ENCODE measurements around the gene SLC22A4.

SLC22A4 gene

GRCh38 chr5:132293992-132294727 lies at the start of gene SLC22A4:
TSS of gene SLC22A4 (plus strand) at chr5:132294394. CDS start at chr5:132294617, 223 bp downstream.
- DNase-seq, result peak; percentile 90

- no peak for DNase-seq
Measured at GRCh38 chr5:132245593-132245992, 48.6 kb upstream of the SLC22A4 start.

- DNase-seq, result no peak
Measured at GRCh38 chr5:132246806-132247205, 47.4 kb upstream of the SLC22A4 start.

GRCh38 chr5:132250547-132250946 lies 43.6 kb upstream of the SLC22A4 start:
- no peak for DNase-seq

- no peak for DNase-seq
Measured at GRCh38 chr5:132251220-132251725, 42.9 kb upstream of the SLC22A4 start.

- DNase-seq, result no peak
Measured at GRCh38 chr5:132253008-132253441, 41.2 kb upstream of the SLC22A4 start.

- no peak for DNase-seq
Measured at GRCh38 chr5:132253452-132254320, 40.5 kb upstream of the SLC22A4 start.

- no peak for DNase-seq
Measured at GRCh38 chr5:132254321-132254977, 39.7 kb upstream of the SLC22A4 start.

- no peak for DNase-seq
Measured at GRCh38 chr5:132256086-132256782, 38.0 kb upstream of the SLC22A4 start.

GRCh38 chr5:132256783-132257130 lies 37.4 kb upstream of the SLC22A4 start:
- DNase-seq, result no peak

- DNase-seq, result no peak
Measured at GRCh38 chr5:132257131-132258101, 36.8 kb upstream of the SLC22A4 start, which contains the start of gene PDLIM4. TSS of gene PDLIM4 (plus strand) at chr5:132257696. CDS start at chr5:132257735, 39 bp downstream.

GRCh38 chr5:132258102-132259068 lies 35.8 kb upstream of the SLC22A4 start:
- no peak for DNase-seq

GRCh38 chr5:132259069-132259851 lies 34.9 kb upstream of the SLC22A4 start:
- no peak for DNase-seq

GRCh38 chr5:132260051-132260450 lies 34.1 kb upstream of the SLC22A4 start:
- DNase-seq, result no peak

- no peak for DNase-seq
Measured at GRCh38 chr5:132260714-132261551, 33.3 kb upstream of the SLC22A4 start.

GRCh38 chr5:132261881-132262845 lies 32.0 kb upstream of the SLC22A4 start:
- no peak for DNase-seq

All from GDM1 (cell line).